ENCODE data around the gene PPP1R14C. TPM values are rescaled to one million over a fixed set of nuclear protein-coding genes. Genes with fewer than 3 reads are reported as not detected.
A peak's percentile ranks its signal among the peaks of the same experiment; 100 is the strongest.

PPP1R14C gene
- total and polyA plus RNA-seq, 2 experiments from 2014 or later: 8.2 to 10.1 TPM

- no peak overlapping the region for H3K4me3 ChIP-seq
- peaks cover 18% of the 10 kb centered on the region for H3K79me2 ChIP-seq (ENCODE audit: insufficient read depth)
- WGBS, 2 experiments (ENCODE audit: low coverage in 1 of 2, low lambda C conversion rate in 2 of 2, missing lambda C conversion rate in 2 of 2): 91 to 92% methylated on average over 2 of the region's 2 CpGs
- H2AFZ ChIP-seq: no peak overlapping the region
- no peak overlapping the region for H3K4me2 ChIP-seq (ENCODE audit: unreplicated experiment)
- H3K27me3 ChIP-seq (replicated peaks; ENCODE audit: insufficient read depth): no peaks in the 10 kb centered on the region
- in situ Hi-C loops (cut with MboI): no loop called here
- DNase-seq: no peak
- no peaks in the 10 kb centered on the region for H3K36me3 ChIP-seq (ENCODE audit: low read depth)
- no peaks in the 10 kb centered on the region for H3K9me3 ChIP-seq (ENCODE audit: low read depth)
- no peaks in the 10 kb centered on the region for H3K9me2 ChIP-seq (ENCODE audit: insufficient read depth)
- H3K4me1 ChIP-seq (ENCODE audit: insufficient read depth): peaks cover 27% of the 10 kb centered on the region
- no peak overlapping the region for H3K27ac ChIP-seq
- H3K9ac ChIP-seq: no peak overlapping the region
- TF ChIP-seq EZH2phosphoT487 (IDR thresholded peaks at IDR 0.05; ENCODE audit: insufficient read depth, low read depth) (no peak), EZH2 (IDR thresholded peaks at IDR 0.05; ENCODE audit: insufficient read depth, poor library complexity, severe bottlenecking) (no peak)
- no peaks in the 10 kb centered on the region for H4K20me1 ChIP-seq (ENCODE audit: insufficient read depth)
- H3F3A ChIP-seq (ENCODE audit: insufficient read depth): peaks cover 15% of the 10 kb centered on the region
Observed at GRCh38 chr6:150199241-150199640, 56.4 kb downstream of the PPP1R14C start.

- no peak for DNase-seq
- H3K4me3 ChIP-seq: no peak overlapping the region
- H3K9me3 ChIP-seq (ENCODE audit: low read depth): no peaks in the 10 kb centered on the region
- H3K4me1 ChIP-seq (ENCODE audit: insufficient read depth): peaks cover 27% of the 10 kb centered on the region
- in situ Hi-C loops (cut with MboI): no loop called here
- no peak overlapping the region for H2AFZ ChIP-seq
- no peaks in the 10 kb centered on the region for H3K9me2 ChIP-seq (ENCODE audit: insufficient read depth)
- H3K36me3 ChIP-seq (ENCODE audit: low read depth): no peaks in the 10 kb centered on the region
- no peak overlapping the region for H3K4me2 ChIP-seq (ENCODE audit: unreplicated experiment)
- no peak overlapping the region for H3K9ac ChIP-seq
- no peaks in the 10 kb centered on the region for H4K20me1 ChIP-seq (ENCODE audit: insufficient read depth)
- H3F3A ChIP-seq (ENCODE audit: insufficient read depth): peaks cover 19% of the 10 kb centered on the region
- H3K27me3 ChIP-seq (replicated peaks; ENCODE audit: insufficient read depth): no peaks in the 10 kb centered on the region
- no peak overlapping the region for H3K27ac ChIP-seq
- TF ChIP-seq EZH2phosphoT487 (IDR thresholded peaks at IDR 0.05; ENCODE audit: insufficient read depth, low read depth) (no peak), EZH2 (IDR thresholded peaks at IDR 0.05; ENCODE audit: insufficient read depth, poor library complexity, severe bottlenecking) (no peak)
- peaks cover 13% of the 10 kb centered on the region; the same call in 1 of the 2 replicates for H3K79me2 ChIP-seq (ENCODE audit: insufficient read depth)
- WGBS, 2 experiments (ENCODE audit: low coverage in 1 of 2, low lambda C conversion rate in 2 of 2, missing lambda C conversion rate in 2 of 2): 83 to 93% methylated on average over 6 of the region's 6 CpGs
Observed at GRCh38 chr6:150200428-150201100, 57.7 kb downstream of the PPP1R14C start.

- no peak for DNase-seq
- no peaks in the 10 kb centered on the region for H4K20me1 ChIP-seq (ENCODE audit: insufficient read depth)
- no peak for TF ChIP-seq EZH2 (IDR thresholded peaks at IDR 0.05; ENCODE audit: insufficient read depth, poor library complexity, severe bottlenecking)
- TF ChIP-seq EZH2phosphoT487 (IDR thresholded peaks at IDR 0.05; ENCODE audit: insufficient read depth, low read depth): no peak
- no peak overlapping the region for H2AFZ ChIP-seq
- H3K4me3 ChIP-seq: no peak overlapping the region
- no peak overlapping the region for H3K4me2 ChIP-seq (ENCODE audit: unreplicated experiment)
- peaks cover 14% of the 10 kb centered on the region; the same call in 1 of the 2 replicates for H3K79me2 ChIP-seq (ENCODE audit: insufficient read depth)
- peaks cover 19% of the 10 kb centered on the region for H3F3A ChIP-seq (ENCODE audit: insufficient read depth)
- in situ Hi-C loops (cut with MboI): no loop called here
- no peaks in the 10 kb centered on the region for H3K27me3 ChIP-seq (replicated peaks; ENCODE audit: insufficient read depth)
- peaks cover 22% of the 10 kb centered on the region for H3K4me1 ChIP-seq (ENCODE audit: insufficient read depth)
- H3K36me3 ChIP-seq (ENCODE audit: low read depth): no peaks in the 10 kb centered on the region
- H3K9ac ChIP-seq: no peak overlapping the region
- H3K9me3 ChIP-seq (ENCODE audit: low read depth): no peaks in the 10 kb centered on the region
- WGBS, 2 experiments (ENCODE audit: low coverage in 1 of 2, low lambda C conversion rate in 2 of 2, missing lambda C conversion rate in 2 of 2): 89 to 91% methylated on average over 8 of the region's 8 CpGs
- H3K27ac ChIP-seq: no peak overlapping the region
- H3K9me2 ChIP-seq (ENCODE audit: insufficient read depth): no peaks in the 10 kb centered on the region
Observed at GRCh38 chr6:150201285-150201684, 58.4 kb downstream of the PPP1R14C start.

GRCh38 chr6:150201772-150202329 is 59.0 kb downstream of the PPP1R14C start:
- H3K36me3 ChIP-seq (ENCODE audit: low read depth): no peaks in the 10 kb centered on the region
- H3K9me3 ChIP-seq (ENCODE audit: low read depth): no peaks in the 10 kb centered on the region
- H3K27me3 ChIP-seq (replicated peaks; ENCODE audit: insufficient read depth): no peaks in the 10 kb centered on the region
- peaks cover 19% of the 10 kb centered on the region; the same call in 1 of the 2 replicates for H3K79me2 ChIP-seq (ENCODE audit: insufficient read depth)
- TF ChIP-seq EZH2 (IDR thresholded peaks at IDR 0.05; ENCODE audit: insufficient read depth, poor library complexity, severe bottlenecking) (no peak), EZH2phosphoT487 (IDR thresholded peaks at IDR 0.05; ENCODE audit: insufficient read depth, low read depth) (no peak)
- H3K27ac ChIP-seq: no peak overlapping the region; the same call in 1 of the 2 replicates
- in situ Hi-C loops (cut with MboI): no loop called here
- no peak overlapping the region for H3K4me2 ChIP-seq (ENCODE audit: unreplicated experiment)
- H3K4me1 ChIP-seq (ENCODE audit: insufficient read depth): peaks cover 16% of the 10 kb centered on the region
- DNase-seq: no peak
- 82 to 83% methylated on average over 7 to 9 of the region's 9 CpGs for WGBS, 2 experiments (ENCODE audit: low coverage in 1 of 2, low lambda C conversion rate in 2 of 2, missing lambda C conversion rate in 2 of 2)
- 0 out of 2 replicates have a peak overlapping the region, but pooled peaks have one; percentile 4 for H3K9ac ChIP-seq
- no peaks in the 10 kb centered on the region for H3K9me2 ChIP-seq (ENCODE audit: insufficient read depth)
- H2AFZ ChIP-seq: peak overlapping the region; percentile 18; the same call in 1 of the 2 replicates
- H3F3A ChIP-seq (ENCODE audit: insufficient read depth): peaks cover 19% of the 10 kb centered on the region
- no peak overlapping the region for H3K4me3 ChIP-seq
- H4K20me1 ChIP-seq (ENCODE audit: insufficient read depth): no peaks in the 10 kb centered on the region

Measured in GM23248 (cell line).